Activated CD4-positive, alpha-beta T cell treated with anti-CD3 and anti-CD28 coated beads, Interleukin-2, amount 50 U/mL, for 4 hours (primary cell): Measurements from ENCODE around the gene TELO2.
"Not testable (repeated sequence)": the region's sequence is repeated elsewhere in the genome, so short reads cannot be mapped to it uniquely, and the experiment has no call there.

ENCODE experiments used
- DNase-seq, 2 experiments: peaks; one replicate each; pipeline ENCODE4 v3.0.0-alpha.2; 2020

The TELO2 gene

GRCh38 chr16:1478937-1479336 lies 14.2 kb upstream of the TELO2 start:
- not testable (repeated sequence) for DNase-seq

- DNase-seq, result no peak
These were observed 11.0 kb upstream of the TELO2 start for GRCh38 chr16:1481906-1482835.

- no peak for DNase-seq
These were observed 7.2 kb upstream of the TELO2 start for GRCh38 chr16:1485847-1486496.

GRCh38 chr16:1486551-1487390 lies 6.4 kb upstream of the TELO2 start:
- DNase-seq, result no peak

GRCh38 chr16:1487395-1488053 lies 5.6 kb upstream of the TELO2 start:
- no peak for DNase-seq

GRCh38 chr16:1488054-1488601 lies 5.0 kb upstream of the TELO2 start:
- DNase-seq, result no peak

GRCh38 chr16:1488619-1489018 lies 4.5 kb upstream of the TELO2 start, which contains the start of gene PTX4:
PTX4 (minus strand) TSS chr16:1488944; CDS start chr16:1488909, 35 bp downstream.
- DNase-seq, result no peak

- DNase-seq, result no peak
These were observed 4.1 kb upstream of the TELO2 start for GRCh38 chr16:1489077-1489476.

GRCh38 chr16:1491327-1491726 lies 1.8 kb upstream of the TELO2 start:
- DNase-seq, result no peak

GRCh38 chr16:1492082-1492922 lies 858 bp upstream of the TELO2 start:
- DNase-seq, result no peak

- no peak for DNase-seq
These were observed 560 bp downstream of the TELO2 start for GRCh38 chr16:1493746-1494094.

- no peak for DNase-seq
These were observed 1.0 kb downstream of the TELO2 start for GRCh38 chr16:1494129-1494640.

GRCh38 chr16:1494711-1495110 lies 1.6 kb downstream of the TELO2 start:
- DNase-seq, result no peak

- no peak for DNase-seq
These were observed 2.2 kb downstream of the TELO2 start for GRCh38 chr16:1495211-1495888.

GRCh38 chr16:1495889-1496262 lies 2.7 kb downstream of the TELO2 start:
- no peak for DNase-seq

GRCh38 chr16:1496464-1496863 lies 3.3 kb downstream of the TELO2 start:
- no peak for DNase-seq

- no peak for DNase-seq
These were observed 3.9 kb downstream of the TELO2 start for GRCh38 chr16:1497014-1497598.

GRCh38 chr16:1498899-1499676 lies 5.9 kb downstream of the TELO2 start:
- no peak for DNase-seq

- DNase-seq, result no peak
These were observed 6.8 kb downstream of the TELO2 start for GRCh38 chr16:1499756-1500464.
